Loucy (cell line): ENCODE data around the gene ABCC6.
"Not testable (repeated sequence)": the region's sequence is repeated elsewhere in the genome, so short reads cannot be mapped to it uniquely, and the experiment has no call there.

Source experiments
- EZH2phosphoT487 ChIP-seq: fragments of 200-600 bp; IDR thresholded peaks from 2 replicates; pipeline ENCODE4 v1.6.1; 2018; ENCODE audit warnings: antibody characterized with exemption, mild to moderate bottlenecking, moderate library complexity, borderline replicate concordance
- TF ChIP-seq, protein P1 (sequence below): fragments of 200-600 bp; sonication (generic); conservative IDR thresholded peaks from 2 replicates; pipeline ENCODE4 v1.5.1; 2014; ENCODE audit warnings: mild to moderate bottlenecking, antibody characterized with exemption, low read length

DNA sequence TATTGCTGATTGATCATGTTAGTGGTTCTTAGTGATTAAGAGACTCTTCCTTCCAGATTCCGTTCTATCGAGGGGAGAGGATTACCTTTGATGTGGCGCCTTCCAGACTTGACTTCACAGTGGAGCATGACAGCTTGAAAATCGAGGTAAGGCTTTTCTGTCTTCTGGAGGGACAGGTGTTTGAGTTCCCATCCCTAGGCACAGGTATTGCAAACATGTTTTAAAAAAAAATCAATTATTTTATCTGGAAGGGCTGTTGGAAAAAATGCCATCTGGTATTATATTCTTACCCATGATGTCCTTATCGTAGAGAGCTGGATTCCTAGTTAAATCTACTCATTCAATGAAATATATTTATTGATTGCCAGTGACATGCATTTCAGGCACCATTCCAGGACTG, 29.1 kb upstream of the ABCC6 start:
- TF ChIP-seq, protein P1, sequence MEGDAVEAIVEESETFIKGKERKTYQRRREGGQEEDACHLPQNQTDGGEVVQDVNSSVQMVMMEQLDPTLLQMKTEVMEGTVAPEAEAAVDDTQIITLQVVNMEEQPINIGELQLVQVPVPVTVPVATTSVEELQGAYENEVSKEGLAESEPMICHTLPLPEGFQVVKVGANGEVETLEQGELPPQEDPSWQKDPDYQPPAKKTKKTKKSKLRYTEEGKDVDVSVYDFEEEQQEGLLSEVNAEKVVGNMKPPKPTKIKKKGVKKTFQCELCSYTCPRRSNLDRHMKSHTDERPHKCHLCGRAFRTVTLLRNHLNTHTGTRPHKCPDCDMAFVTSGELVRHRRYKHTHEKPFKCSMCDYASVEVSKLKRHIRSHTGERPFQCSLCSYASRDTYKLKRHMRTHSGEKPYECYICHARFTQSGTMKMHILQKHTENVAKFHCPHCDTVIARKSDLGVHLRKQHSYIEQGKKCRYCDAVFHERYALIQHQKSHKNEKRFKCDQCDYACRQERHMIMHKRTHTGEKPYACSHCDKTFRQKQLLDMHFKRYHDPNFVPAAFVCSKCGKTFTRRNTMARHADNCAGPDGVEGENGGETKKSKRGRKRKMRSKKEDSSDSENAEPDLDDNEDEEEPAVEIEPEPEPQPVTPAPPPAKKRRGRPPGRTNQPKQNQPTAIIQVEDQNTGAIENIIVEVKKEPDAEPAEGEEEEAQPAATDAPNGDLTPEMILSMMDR = not testable (repeated sequence)
- not testable (repeated sequence) for TF ChIP-seq EZH2phosphoT487
